ENCODE measurements around the gene WNT8B. TPM values are rescaled to one million over a fixed set of nuclear protein-coding genes. Genes with fewer than 3 reads are reported as not detected.

The WNT8B gene
- total and polyA plus RNA-seq, 8 donors: not detected

DNA sequence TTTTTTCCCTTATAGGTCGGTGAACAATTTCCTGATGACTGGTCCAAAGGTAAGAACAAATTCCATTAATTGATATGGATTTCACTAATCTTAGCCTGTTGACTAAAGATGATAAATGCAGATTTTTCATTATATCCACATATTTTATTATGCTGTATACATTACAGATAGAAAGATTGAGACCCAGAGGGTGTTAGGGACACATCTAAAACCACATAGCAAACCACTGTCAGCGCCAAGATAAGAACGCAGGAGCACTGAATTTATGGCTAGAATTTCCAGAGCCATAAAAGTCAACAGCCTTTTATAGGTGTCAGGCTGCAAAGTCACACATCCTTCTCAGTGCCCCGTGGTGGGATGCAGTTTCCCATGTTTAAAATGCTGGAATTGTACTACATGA, 16.2 kb downstream of the WNT8B start:
- Histone ChIP-seq H3K27me3 (peaks cover 0 to 62% (median 32%) of the 10 kb centered on the region in 3 donors), H3K36me3 (no peaks in the 10 kb centered on the region), H3K4me1 (peaks cover 14 to 23% (median 17%) of the 10 kb centered on the region in 4 donors), H3K9me3 (no peaks in the 10 kb centered on the region), H3K27ac (no peak overlapping the region), H3K4me3 (no peak overlapping the region)
- TF ChIP-seq POLR2A (IDR thresholded peaks at IDR 0.05): no peak
- intact Hi-C loops (cut with DNase I; ENCODE audit: low total_unique reads): no loop called here
- no peak for DNase-seq
- 46 to 56% (median 49%) methylated on average over 4 of the region's 4 CpGs for WGBS, 5 donors

DNA sequence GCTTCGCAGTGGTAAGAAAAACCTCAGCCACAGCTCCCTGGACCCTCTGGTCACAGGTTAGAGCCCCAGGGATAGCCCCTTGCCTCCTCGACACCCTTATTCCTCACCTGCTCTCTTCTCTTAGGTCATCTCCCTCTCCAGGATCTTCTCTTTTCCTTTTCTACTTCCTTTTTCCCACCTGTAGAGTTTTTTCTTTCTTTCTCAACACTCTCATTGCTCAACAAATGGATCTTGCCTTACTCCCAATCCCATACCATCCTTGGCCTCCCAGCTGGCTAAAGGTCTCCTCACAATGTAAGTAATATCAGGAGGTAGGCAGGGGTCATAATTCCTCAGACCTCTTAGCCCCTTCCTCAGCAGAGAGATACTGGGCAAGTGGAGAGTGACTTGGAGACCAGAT, 17.2 kb downstream of the WNT8B start:
- H3K4me1 ChIP-seq: peaks cover 14 to 23% (median 17%) of the 10 kb centered on the region in 4 donors
- peaks cover 0 to 1% (median 0%) of the 10 kb centered on the region in 4 donors for H3K36me3 ChIP-seq
- DNase-seq: no peak
- H3K27me3 ChIP-seq: peaks cover 0 to 52% (median 32%) of the 10 kb centered on the region in 3 donors
- intact Hi-C loops (cut with DNase I; ENCODE audit: low total_unique reads): no loop called here
- no peak overlapping the region for H3K27ac ChIP-seq
- TF ChIP-seq, protein P1, sequence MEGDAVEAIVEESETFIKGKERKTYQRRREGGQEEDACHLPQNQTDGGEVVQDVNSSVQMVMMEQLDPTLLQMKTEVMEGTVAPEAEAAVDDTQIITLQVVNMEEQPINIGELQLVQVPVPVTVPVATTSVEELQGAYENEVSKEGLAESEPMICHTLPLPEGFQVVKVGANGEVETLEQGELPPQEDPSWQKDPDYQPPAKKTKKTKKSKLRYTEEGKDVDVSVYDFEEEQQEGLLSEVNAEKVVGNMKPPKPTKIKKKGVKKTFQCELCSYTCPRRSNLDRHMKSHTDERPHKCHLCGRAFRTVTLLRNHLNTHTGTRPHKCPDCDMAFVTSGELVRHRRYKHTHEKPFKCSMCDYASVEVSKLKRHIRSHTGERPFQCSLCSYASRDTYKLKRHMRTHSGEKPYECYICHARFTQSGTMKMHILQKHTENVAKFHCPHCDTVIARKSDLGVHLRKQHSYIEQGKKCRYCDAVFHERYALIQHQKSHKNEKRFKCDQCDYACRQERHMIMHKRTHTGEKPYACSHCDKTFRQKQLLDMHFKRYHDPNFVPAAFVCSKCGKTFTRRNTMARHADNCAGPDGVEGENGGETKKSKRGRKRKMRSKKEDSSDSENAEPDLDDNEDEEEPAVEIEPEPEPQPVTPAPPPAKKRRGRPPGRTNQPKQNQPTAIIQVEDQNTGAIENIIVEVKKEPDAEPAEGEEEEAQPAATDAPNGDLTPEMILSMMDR (IDR thresholded peaks at IDR 0.05): no peak
- TF ChIP-seq POLR2AphosphoS5 (IDR thresholded peaks at IDR 0.05) (no peak), POLR2A (IDR thresholded peaks at IDR 0.05) (no peak), EP300 (IDR thresholded peaks at IDR 0.05) (no peak)
- no peaks in the 10 kb centered on the region for H3K9me3 ChIP-seq
- no peak overlapping the region for H3K4me3 ChIP-seq
- WGBS, 5 donors: 74 to 85% (median 80%) methylated on average over 2 of the region's 2 CpGs

- Histone ChIP-seq H3K4me1 (peaks cover 14 to 23% (median 17%) of the 10 kb centered on the region in 4 donors), H3K27me3 (peaks cover 0 to 51% (median 32%) of the 10 kb centered on the region in 3 donors), H3K36me3 (peaks cover 0 to 15% (median 2%) of the 10 kb centered on the region in 4 donors), H3K27ac (no peak overlapping the region), H3K4me3 (peak overlapping the region; percentile 43 to 67 (median 48)), H3K9me3 (no peaks in the 10 kb centered on the region)
- peak in 1 of 3 donors; percentile 11 for TF ChIP-seq POLR2AphosphoS5 (IDR thresholded peaks at IDR 0.05)
- TF ChIP-seq POLR2A (IDR thresholded peaks at IDR 0.05): no peak
- WGBS, 5 donors: 2 to 5% (median 2%) methylated on average over 12 to 19 of the region's 19 CpGs
- intact Hi-C loops (cut with DNase I; ENCODE audit: low total_unique reads): no loop called here
- DNase-seq: peak; percentile 91 to 95
These were observed 18.8 kb downstream of the WNT8B start for GRCh38 chr10:100481462-100482081.

GRCh38 chr10:100482181-100482833, 19.5 kb downstream of the WNT8B start:
- TF ChIP-seq POLR2A (IDR thresholded peaks at IDR 0.05): no peak
- TF ChIP-seq, protein P1 (IDR thresholded peaks at IDR 0.05): peak in 5 of 7 experiments; percentile 37 to 75 (median 70)
- peak in 1 of 3 donors; percentile 36 for TF ChIP-seq POLR2AphosphoS5 (IDR thresholded peaks at IDR 0.05)
- no peak for TF ChIP-seq EP300 (IDR thresholded peaks at IDR 0.05)
- H3K4me1 ChIP-seq: peaks cover 14 to 23% (median 17%) of the 10 kb centered on the region in 4 donors
- H3K36me3 ChIP-seq: peaks cover 3 to 22% (median 9%) of the 10 kb centered on the region in 4 donors
- intact Hi-C loops (cut with DNase I; ENCODE audit: low total_unique reads): no loop called here
- WGBS, 5 donors: 0 to 1% (median 0%) methylated on average over 9 to 59 of the region's 59 CpGs
- peak overlapping the region in 2 of 5 donors; percentile 9 to 49 for H3K27ac ChIP-seq
- peak; percentile 74 to 93 for DNase-seq
- H3K9me3 ChIP-seq: no peaks in the 10 kb centered on the region
- H3K4me3 ChIP-seq: peak overlapping the region; percentile 43 to 67 (median 48)
- H3K27me3 ChIP-seq: peaks cover 0 to 51% (median 32%) of the 10 kb centered on the region in 3 donors

- 19 to 32% (median 27%) methylated on average over 5 of the region's 5 CpGs for WGBS, 5 donors
- H3K27ac ChIP-seq: peak overlapping the region in 1 of 5 donors; percentile 49
- peaks cover 8 to 28% (median 14%) of the 10 kb centered on the region in 4 donors for H3K36me3 ChIP-seq
- DNase-seq: no peak
- TF ChIP-seq, protein P1 (IDR thresholded peaks at IDR 0.05): no peak
- TF ChIP-seq POLR2AphosphoS5 (IDR thresholded peaks at IDR 0.05) (no peak), POLR2A (IDR thresholded peaks at IDR 0.05) (no peak), EP300 (IDR thresholded peaks at IDR 0.05) (no peak)
- H3K9me3 ChIP-seq: no peaks in the 10 kb centered on the region
- intact Hi-C loops (cut with DNase I; ENCODE audit: low total_unique reads): no loop called here
- H3K4me3 ChIP-seq: peak overlapping the region; percentile 43 to 67 (median 48)
- H3K27me3 ChIP-seq: peaks cover 0 to 48% (median 32%) of the 10 kb centered on the region in 3 donors
- H3K4me1 ChIP-seq: peaks cover 14 to 23% (median 17%) of the 10 kb centered on the region in 4 donors
These were observed 20.0 kb downstream of the WNT8B start for GRCh38 chr10:100482834-100483185.
